ENCODE data around the gene HSPB9. TPM values are rescaled to one million over a fixed set of nuclear protein-coding genes. Genes with fewer than 3 reads are reported as not detected.

Gene HSPB9
- total RNA-seq, 1 donor from 2014 or later: not detected

GRCh38 chr17:42090964-42091790, 31.4 kb upstream of the HSPB9 start:
- peaks cover 4% of the 10 kb centered on the region for H3K27me3 ChIP-seq (ENCODE audit: control insufficient read depth, insufficient read depth, low read length)
- no peak overlapping the region for H3K4me3 ChIP-seq (ENCODE audit: low read depth, low read length)
- DNase-seq (ENCODE audit: low read depth): no peak
- TF ChIP-seq, protein P1, sequence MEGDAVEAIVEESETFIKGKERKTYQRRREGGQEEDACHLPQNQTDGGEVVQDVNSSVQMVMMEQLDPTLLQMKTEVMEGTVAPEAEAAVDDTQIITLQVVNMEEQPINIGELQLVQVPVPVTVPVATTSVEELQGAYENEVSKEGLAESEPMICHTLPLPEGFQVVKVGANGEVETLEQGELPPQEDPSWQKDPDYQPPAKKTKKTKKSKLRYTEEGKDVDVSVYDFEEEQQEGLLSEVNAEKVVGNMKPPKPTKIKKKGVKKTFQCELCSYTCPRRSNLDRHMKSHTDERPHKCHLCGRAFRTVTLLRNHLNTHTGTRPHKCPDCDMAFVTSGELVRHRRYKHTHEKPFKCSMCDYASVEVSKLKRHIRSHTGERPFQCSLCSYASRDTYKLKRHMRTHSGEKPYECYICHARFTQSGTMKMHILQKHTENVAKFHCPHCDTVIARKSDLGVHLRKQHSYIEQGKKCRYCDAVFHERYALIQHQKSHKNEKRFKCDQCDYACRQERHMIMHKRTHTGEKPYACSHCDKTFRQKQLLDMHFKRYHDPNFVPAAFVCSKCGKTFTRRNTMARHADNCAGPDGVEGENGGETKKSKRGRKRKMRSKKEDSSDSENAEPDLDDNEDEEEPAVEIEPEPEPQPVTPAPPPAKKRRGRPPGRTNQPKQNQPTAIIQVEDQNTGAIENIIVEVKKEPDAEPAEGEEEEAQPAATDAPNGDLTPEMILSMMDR (IDR thresholded peaks at IDR 0.05; ENCODE audit: insufficient read depth, low read length, severe bottlenecking): no peak
- no peaks in the 10 kb centered on the region for H3K36me3 ChIP-seq (ENCODE audit: control insufficient read depth, insufficient read depth, low read length)
- no peak for FAIRE-seq

DNA sequence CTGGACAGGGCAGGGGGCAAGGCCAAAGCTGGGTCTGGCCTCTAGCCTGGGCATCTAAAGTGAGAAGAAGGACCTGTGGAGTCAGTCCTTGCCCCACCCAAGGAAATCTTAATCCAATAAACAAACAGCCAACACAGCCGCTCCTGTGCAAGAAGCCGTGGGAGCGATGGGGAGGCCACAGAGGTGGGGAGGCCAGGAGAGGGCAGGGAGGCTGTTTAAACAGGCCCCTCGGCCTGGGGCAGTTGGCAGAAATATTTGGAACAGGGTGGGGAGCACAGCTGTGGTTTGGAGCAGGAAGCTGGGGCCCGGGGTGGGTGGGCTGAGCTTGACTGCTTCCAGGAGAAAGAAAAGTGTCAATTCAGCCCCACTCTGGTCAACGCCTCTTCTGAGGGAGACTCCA, 29.7 kb upstream of the HSPB9 start:
- Histone ChIP-seq H3K4me3 (ENCODE audit: low read depth, low read length) (no peak overlapping the region), H3K36me3 (ENCODE audit: control insufficient read depth, insufficient read depth, low read length) (no peaks in the 10 kb centered on the region), H3K27me3 (ENCODE audit: control insufficient read depth, insufficient read depth, low read length) (peaks cover 15% of the 10 kb centered on the region)
- TF ChIP-seq, protein P1 (IDR thresholded peaks at IDR 0.05; ENCODE audit: insufficient read depth, low read length, severe bottlenecking): no peak
- no peak for FAIRE-seq
- DNase-seq (ENCODE audit: low read depth): no peak

DNA sequence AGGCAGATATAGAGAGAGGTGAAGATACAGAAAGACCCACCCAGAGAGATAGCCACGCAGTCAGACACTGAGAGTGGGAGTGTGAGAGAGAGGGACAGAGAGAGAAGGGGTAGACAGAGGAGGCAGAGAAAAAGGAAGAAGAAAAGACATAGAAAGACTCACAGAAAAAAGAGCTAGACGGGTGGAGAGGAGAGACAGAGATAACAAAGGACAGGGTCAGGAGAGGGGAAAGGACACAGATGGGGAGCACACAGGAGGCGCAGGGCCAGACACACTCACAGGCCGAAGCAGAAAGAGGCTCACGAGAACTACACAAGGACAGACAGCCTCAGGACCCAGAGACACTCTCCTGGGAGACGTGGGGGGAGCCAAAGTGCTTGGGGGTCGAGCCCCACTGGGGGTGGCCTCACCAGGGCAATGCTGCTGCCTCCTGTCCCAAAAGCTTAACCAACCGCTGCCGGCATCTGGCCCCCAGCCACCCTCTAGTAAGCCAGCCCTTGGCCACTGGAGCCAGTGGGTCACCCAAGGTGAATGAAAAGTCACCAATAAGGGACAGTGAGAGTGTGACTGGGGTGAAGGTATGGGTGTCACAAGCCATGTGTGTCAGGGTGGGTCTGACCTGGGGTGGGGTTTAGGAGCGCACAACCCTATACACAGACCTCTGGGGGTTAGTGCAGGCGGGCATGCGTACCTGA, 28.1 kb upstream of the HSPB9 start:
- no peak for DNase-seq (ENCODE audit: low read depth)
- peaks cover 17% of the 10 kb centered on the region for H3K27me3 ChIP-seq (ENCODE audit: control insufficient read depth, insufficient read depth, low read length)

GRCh38 chr17:42096360-42097111, 26.1 kb upstream of the HSPB9 start:
- no peak for FAIRE-seq
- Histone ChIP-seq H3K4me3 (ENCODE audit: low read depth, low read length) (no peak overlapping the region), H3K36me3 (ENCODE audit: control insufficient read depth, insufficient read depth, low read length) (no peaks in the 10 kb centered on the region), H3K27me3 (ENCODE audit: control insufficient read depth, insufficient read depth, low read length) (peaks cover 13% of the 10 kb centered on the region)
- no peak for DNase-seq (ENCODE audit: low read depth)
- TF ChIP-seq, protein P1 (IDR thresholded peaks at IDR 0.05; ENCODE audit: insufficient read depth, low read length, severe bottlenecking): no peak

More for the DNA sequence above, 28.1 kb upstream of the HSPB9 start:
- Histone ChIP-seq H3K4me3 (ENCODE audit: low read depth, low read length) (no peak overlapping the region), H3K36me3 (ENCODE audit: control insufficient read depth, insufficient read depth, low read length) (no peaks in the 10 kb centered on the region)
- TF ChIP-seq, protein P1 (IDR thresholded peaks at IDR 0.05; ENCODE audit: insufficient read depth, low read length, severe bottlenecking): no peak
- FAIRE-seq: no peak

DNA sequence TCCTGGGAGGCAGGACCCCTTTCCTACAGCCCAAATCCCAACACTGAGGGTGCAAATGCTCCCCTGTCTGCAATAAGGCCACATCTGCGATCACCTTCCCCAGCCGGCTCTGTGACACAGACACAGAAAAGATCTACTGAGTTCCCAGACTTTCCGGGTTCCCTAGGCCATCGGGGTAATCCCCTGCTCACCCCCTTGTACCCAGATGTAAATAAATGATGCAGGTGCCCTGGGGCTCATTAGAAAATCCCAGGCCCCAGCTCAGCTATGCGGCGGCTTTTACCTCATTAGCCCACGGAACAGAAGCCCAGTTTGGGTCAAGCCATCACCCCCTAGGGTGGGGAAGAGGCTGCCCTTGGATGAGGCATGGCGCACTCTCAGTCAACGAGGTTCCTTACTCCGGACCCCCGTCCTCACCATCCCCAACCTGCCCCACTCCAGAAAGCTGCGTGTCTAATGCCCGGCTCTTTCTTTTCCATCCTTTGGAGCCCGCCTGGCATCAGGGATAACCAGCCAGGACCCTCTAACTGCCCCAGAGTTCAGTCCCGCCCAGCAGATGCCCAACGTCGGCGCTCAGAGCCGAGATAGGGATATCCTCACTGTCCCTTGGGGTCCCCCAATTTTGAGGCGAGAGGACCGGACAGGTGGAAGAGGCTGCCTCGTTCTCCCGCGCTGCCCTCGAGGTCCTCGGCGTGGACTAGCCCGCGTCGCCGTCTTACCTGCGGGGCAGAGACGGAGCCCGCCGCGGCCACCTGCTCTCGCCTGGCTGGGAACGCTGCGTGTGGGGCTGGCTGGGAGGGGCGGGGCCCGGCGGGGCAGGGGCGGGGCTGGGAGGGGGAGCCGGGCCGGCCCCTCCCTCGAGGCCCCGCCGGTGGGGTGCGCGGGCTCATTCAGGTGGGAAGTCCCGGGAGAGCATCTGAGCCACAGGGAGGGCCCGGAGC, 24.6 kb upstream of the HSPB9 start, which contains the start of gene ZNF385C:
ZNF385C (minus strand) TSS at position 783 of the 941 bp plus-strand sequence. CDS start 35,417 bp downstream, outside the sequence.
- TF ChIP-seq, protein P1 (IDR thresholded peaks at IDR 0.05; ENCODE audit: insufficient read depth, low read length, severe bottlenecking): no peak
- no peak for FAIRE-seq
- H3K36me3 ChIP-seq (ENCODE audit: control insufficient read depth, insufficient read depth, low read length): no peaks in the 10 kb centered on the region
- peaks cover 13% of the 10 kb centered on the region for H3K27me3 ChIP-seq (ENCODE audit: control insufficient read depth, insufficient read depth, low read length)
- no peak within 1 kb of the TSS for H3K4me3 ChIP-seq (ENCODE audit: low read depth, low read length)
- DNase-seq (ENCODE audit: low read depth): no peak

Data from bronchial epithelial cell (primary cell).